Stimulated activated CD4-positive, alpha-beta T cell treated with anti-CD3 and anti-CD28 coated beads, Interleukin-2, amount 100 ng/mL, for 48 hours (primary cell): ENCODE measurements around the gene ZMYM2.

Experiments
- DNase-seq, 2 donors: peaks; one replicate each; pipeline ENCODE4 v3.0.0-alpha.2; 2020

Gene ZMYM2

GRCh38 chr13:20137875-20138274 lies 179.3 kb downstream of the ZMYM2 start:
- no peak for DNase-seq

DNA sequence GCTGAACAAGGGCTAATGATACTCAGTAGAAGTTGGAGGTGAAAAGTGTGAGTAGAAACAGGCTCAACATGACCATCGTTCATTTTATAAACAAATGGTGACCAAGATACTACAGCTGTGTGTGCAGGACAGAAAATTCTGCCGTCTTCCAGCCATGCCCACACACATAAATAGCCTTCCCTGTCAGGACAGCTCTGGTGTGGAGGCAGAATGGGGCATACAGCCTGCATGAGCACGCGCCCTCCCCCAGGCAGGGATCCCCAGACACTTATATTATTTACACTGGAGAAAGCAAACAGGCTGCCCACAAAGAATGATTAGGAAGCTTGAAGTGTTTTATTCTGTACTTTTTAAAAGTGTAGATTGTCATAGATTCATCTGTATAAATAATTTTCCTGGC lies 182.0 kb downstream of the ZMYM2 start:
- no peak for DNase-seq
